GM19438 (cell line): Measurements from ENCODE around the gene AP1S3.
"Not testable (repeated sequence)": the region's sequence is repeated elsewhere in the genome, so short reads cannot be mapped to it uniquely, and the experiment has no call there.

Experiments
- ATAC-seq: cut with Tn5 transposase; IDR thresholded peaks from one replicate; pipeline ENCODE4 v1.9.1; 2021; ENCODE audit warnings: low read depth; ENCODE audit not compliant: unreplicated experiment

The AP1S3 gene

GRCh38 chr2:223811757-223812156, 25.6 kb downstream of the AP1S3 start:
- ATAC-seq = no peak

- ATAC-seq = no peak
Observed at GRCh38 chr2:223805008-223805407, 32.4 kb downstream of the AP1S3 start.

GRCh38 chr2:223801736-223802135, 35.6 kb downstream of the AP1S3 start:
- no peak for ATAC-seq

- no peak for ATAC-seq
Observed at GRCh38 chr2:223800908-223801307, 36.5 kb downstream of the AP1S3 start.

- ATAC-seq = peak; percentile 98
Observed at GRCh38 chr2:223797811-223798721, 39.3 kb downstream of the AP1S3 start.

- no peak for ATAC-seq
Observed at GRCh38 chr2:223797037-223797436, 40.3 kb downstream of the AP1S3 start.

- no peak for ATAC-seq
Observed at GRCh38 chr2:223789423-223789822, 48.0 kb downstream of the AP1S3 start.

GRCh38 chr2:223788826-223789225, 48.6 kb downstream of the AP1S3 start:
- no peak for ATAC-seq

GRCh38 chr2:223788106-223788505, 49.3 kb downstream of the AP1S3 start:
- not testable (repeated sequence) for ATAC-seq

GRCh38 chr2:223787358-223787757, 50.0 kb downstream of the AP1S3 start:
- ATAC-seq = no peak

GRCh38 chr2:223786943-223787342, 50.4 kb downstream of the AP1S3 start:
- ATAC-seq = no peak

- no peak for ATAC-seq
Observed at GRCh38 chr2:223786236-223786635, 51.1 kb downstream of the AP1S3 start.

GRCh38 chr2:223784221-223784772, 53.1 kb downstream of the AP1S3 start:
- ATAC-seq = no peak

GRCh38 chr2:223782629-223783028, 54.8 kb downstream of the AP1S3 start:
- ATAC-seq = no peak

- no peak for ATAC-seq
Observed at GRCh38 chr2:223781560-223781959, 55.8 kb downstream of the AP1S3 start.

- peak; percentile 81 for ATAC-seq
Observed at GRCh38 chr2:223779877-223780276, 57.5 kb downstream of the AP1S3 start.

GRCh38 chr2:223774193-223774592, 63.2 kb downstream of the AP1S3 start:
- no peak for ATAC-seq

- ATAC-seq = no peak
Observed at GRCh38 chr2:223772363-223772762, 65.0 kb downstream of the AP1S3 start.

- no peak for ATAC-seq
Observed at GRCh38 chr2:223771475-223771874, 65.9 kb downstream of the AP1S3 start.

GRCh38 chr2:223768179-223768578, 69.2 kb downstream of the AP1S3 start:
- no peak for ATAC-seq

- ATAC-seq = no peak
Observed at GRCh38 chr2:223767341-223767740, 70.0 kb downstream of the AP1S3 start.

- ATAC-seq = no peak
Observed at GRCh38 chr2:223765221-223765785, 72.1 kb downstream of the AP1S3 start.
